Liver (tissue), 3 donors: ENCODE data around the gene SERPINA5.

ENCODE experiments used
- ATF3 ChIP-seq: IDR thresholded peaks from 2 replicates; pipeline ENCODE4 v1.6.1; 2016; ENCODE audit warnings: antibody characterized with exemption
- FOXA1 ChIP-seq: IDR thresholded peaks from 2 replicates; pipeline ENCODE4 v1.6.1; 2016; ENCODE audit warnings: antibody characterized with exemption
- HNF4A ChIP-seq, 2 donors: conservative IDR thresholded peaks; 2 replicates each; pipeline ENCODE4 v1.6.1; 2016; ENCODE audit warnings: antibody characterized with exemption in 2 of 2, mild to moderate bottlenecking in 2 of 2
- HNF4G ChIP-seq: IDR thresholded peaks from 2 replicates; pipeline ENCODE4 v1.6.1; 2016; ENCODE audit warnings: antibody characterized with exemption
- JUND ChIP-seq, 2 donors: IDR thresholded peaks; 2 replicates each; pipeline ENCODE4 v1.6.1; 2016; ENCODE audit warnings: antibody characterized with exemption in 2 of 2
- NR2F2 ChIP-seq: IDR thresholded peaks from 2 replicates; pipeline ENCODE4 v1.6.1; 2016; ENCODE audit warnings: antibody characterized with exemption
- RAD21 ChIP-seq, 2 donors: IDR thresholded peaks; 2 replicates each; pipeline ENCODE4 v1.6.1; 2016; ENCODE audit warnings: antibody characterized with exemption in 2 of 2, mild to moderate bottlenecking in 2 of 2
- SP1 ChIP-seq: IDR thresholded peaks from 2 replicates; pipeline ENCODE4 v1.6.1; 2018; ENCODE audit warnings: antibody characterized with exemption, mild to moderate bottlenecking
- TAF1 ChIP-seq: conservative IDR thresholded peaks from 2 replicates; pipeline ENCODE4 v1.6.1; 2016; ENCODE audit warnings: antibody characterized with exemption, mild to moderate bottlenecking
- YY1 ChIP-seq: IDR thresholded peaks from 2 replicates; pipeline ENCODE4 v1.6.1; 2016; ENCODE audit warnings: antibody characterized with exemption, mild to moderate bottlenecking
- ZBTB33 ChIP-seq: IDR thresholded peaks from 2 replicates; pipeline ENCODE4 v1.6.1; 2016; ENCODE audit warnings: antibody characterized with exemption
- TF ChIP-seq, protein P1 (sequence below): fragments of 150-350 bp; IDR thresholded peaks from 2 replicates; pipeline ENCODE4 v1.5.1; 2017; ENCODE audit warnings: improper control_type of control experiment, low read depth, low read length; ENCODE audit not compliant: missing input control
- TF ChIP-seq, protein P2 (sequence below): IDR thresholded peaks from 2 replicates; pipeline ENCODE4 v1.6.1; 2016; ENCODE audit warnings: antibody characterized with exemption, mild to moderate bottlenecking
- donor health status: healthy.
- donor health status: healthy.

GRCh38 chr14:94622653-94623421 is 41.6 kb downstream of the SERPINA5 start:
- TF ChIP-seq, protein P1, sequence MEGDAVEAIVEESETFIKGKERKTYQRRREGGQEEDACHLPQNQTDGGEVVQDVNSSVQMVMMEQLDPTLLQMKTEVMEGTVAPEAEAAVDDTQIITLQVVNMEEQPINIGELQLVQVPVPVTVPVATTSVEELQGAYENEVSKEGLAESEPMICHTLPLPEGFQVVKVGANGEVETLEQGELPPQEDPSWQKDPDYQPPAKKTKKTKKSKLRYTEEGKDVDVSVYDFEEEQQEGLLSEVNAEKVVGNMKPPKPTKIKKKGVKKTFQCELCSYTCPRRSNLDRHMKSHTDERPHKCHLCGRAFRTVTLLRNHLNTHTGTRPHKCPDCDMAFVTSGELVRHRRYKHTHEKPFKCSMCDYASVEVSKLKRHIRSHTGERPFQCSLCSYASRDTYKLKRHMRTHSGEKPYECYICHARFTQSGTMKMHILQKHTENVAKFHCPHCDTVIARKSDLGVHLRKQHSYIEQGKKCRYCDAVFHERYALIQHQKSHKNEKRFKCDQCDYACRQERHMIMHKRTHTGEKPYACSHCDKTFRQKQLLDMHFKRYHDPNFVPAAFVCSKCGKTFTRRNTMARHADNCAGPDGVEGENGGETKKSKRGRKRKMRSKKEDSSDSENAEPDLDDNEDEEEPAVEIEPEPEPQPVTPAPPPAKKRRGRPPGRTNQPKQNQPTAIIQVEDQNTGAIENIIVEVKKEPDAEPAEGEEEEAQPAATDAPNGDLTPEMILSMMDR, result no peak
- TF ChIP-seq JUND (IDR thresholded peaks at IDR 0.05) (no peak), SP1 (no peak), YY1 (no peak), HNF4A (conservative IDR thresholded peaks at IDR 0.05) (no peak), ATF3 (no peak), RAD21 (IDR thresholded peaks at IDR 0.05) (no peak), ZBTB33 (no peak), FOXA1 (no peak), HNF4G (no peak), TAF1 (no peak), NR2F2 (no peak)
- TF ChIP-seq, protein P2, sequence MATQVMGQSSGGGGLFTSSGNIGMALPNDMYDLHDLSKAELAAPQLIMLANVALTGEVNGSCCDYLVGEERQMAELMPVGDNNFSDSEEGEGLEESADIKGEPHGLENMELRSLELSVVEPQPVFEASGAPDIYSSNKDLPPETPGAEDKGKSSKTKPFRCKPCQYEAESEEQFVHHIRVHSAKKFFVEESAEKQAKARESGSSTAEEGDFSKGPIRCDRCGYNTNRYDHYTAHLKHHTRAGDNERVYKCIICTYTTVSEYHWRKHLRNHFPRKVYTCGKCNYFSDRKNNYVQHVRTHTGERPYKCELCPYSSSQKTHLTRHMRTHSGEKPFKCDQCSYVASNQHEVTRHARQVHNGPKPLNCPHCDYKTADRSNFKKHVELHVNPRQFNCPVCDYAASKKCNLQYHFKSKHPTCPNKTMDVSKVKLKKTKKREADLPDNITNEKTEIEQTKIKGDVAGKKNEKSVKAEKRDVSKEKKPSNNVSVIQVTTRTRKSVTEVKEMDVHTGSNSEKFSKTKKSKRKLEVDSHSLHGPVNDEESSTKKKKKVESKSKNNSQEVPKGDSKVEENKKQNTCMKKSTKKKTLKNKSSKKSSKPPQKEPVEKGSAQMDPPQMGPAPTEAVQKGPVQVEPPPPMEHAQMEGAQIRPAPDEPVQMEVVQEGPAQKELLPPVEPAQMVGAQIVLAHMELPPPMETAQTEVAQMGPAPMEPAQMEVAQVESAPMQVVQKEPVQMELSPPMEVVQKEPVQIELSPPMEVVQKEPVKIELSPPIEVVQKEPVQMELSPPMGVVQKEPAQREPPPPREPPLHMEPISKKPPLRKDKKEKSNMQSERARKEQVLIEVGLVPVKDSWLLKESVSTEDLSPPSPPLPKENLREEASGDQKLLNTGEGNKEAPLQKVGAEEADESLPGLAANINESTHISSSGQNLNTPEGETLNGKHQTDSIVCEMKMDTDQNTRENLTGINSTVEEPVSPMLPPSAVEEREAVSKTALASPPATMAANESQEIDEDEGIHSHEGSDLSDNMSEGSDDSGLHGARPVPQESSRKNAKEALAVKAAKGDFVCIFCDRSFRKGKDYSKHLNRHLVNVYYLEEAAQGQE, result no peak
